K562 (cell line): ENCODE measurements around the gene SBNO1. TPM values are rescaled to one million over a fixed set of nuclear protein-coding genes. Genes with fewer than 3 reads are reported as not detected.

Source experiments
- ARID2 ChIP-seq: fragments of 450-650 bp; IDR thresholded peaks from 2 replicates; pipeline ENCODE4 v1.6.1; 2017; ENCODE audit warnings: antibody characterized with exemption, mild to moderate bottlenecking
- BHLHE40 ChIP-seq: IDR thresholded peaks from 2 replicates; pipeline ENCODE4 v1.6.1; 2011; ENCODE audit warnings: low read length, improper control_type of control experiment
- CREB1 ChIP-seq, 2 experiments: sonication (generic) in 1 of 2; formaldehyde crosslinking in 1 of 2; IDR thresholded peaks; 2 replicates each; pipeline versions ENCODE4 v1.6.1 to v1.8.0; 2012 to 2022; ENCODE audit warnings: inconsistent platforms in 1 of 2, mild to moderate bottlenecking in 1 of 2, missing genetic modification reagents in 1 of 2, moderate library complexity in 1 of 2
- CXXC5 ChIP-seq: fragments of 250-450 bp; sonication (Bioruptor Pico); IDR thresholded peaks from 2 replicates; pipeline ENCODE4 v1.8.0; 2022; ENCODE audit warnings: inconsistent platforms, mild to moderate bottlenecking, moderate library complexity
- GABPB1 ChIP-seq: sonication (generic); formaldehyde crosslinking; IDR thresholded peaks from 2 replicates; pipeline ENCODE4 v1.8.0; 2022; ENCODE audit warnings: mild to moderate bottlenecking, missing genetic modification reagents
- JUND ChIP-seq, 2 experiments: IDR thresholded peaks; 2 replicates in 1 of 2; 3 replicates in 1 of 2; pipeline ENCODE4 v1.6.1; 2011; ENCODE audit warnings: borderline replicate concordance in 2 of 2, low read depth in 2 of 2, low read length in 2 of 2, improper control_type of control experiment in 1 of 2, missing biosample characterization in 1 of 2, missing genetic modification characterization in 1 of 2, missing genetic modification reagents in 1 of 2
- KAT7 ChIP-seq: sonication (generic); formaldehyde crosslinking; IDR thresholded peaks from 2 replicates; pipeline ENCODE4 v1.8.0; 2022; ENCODE audit warnings: missing genetic modification reagents, mild to moderate bottlenecking, borderline replicate concordance
- MTA2 ChIP-seq: fragments of 450-650 bp; IDR thresholded peaks from 2 replicates; pipeline ENCODE4 v1.6.1; 2016; ENCODE audit warnings: low read depth
- POLR2A ChIP-seq: fragments of 450-650 bp; conservative IDR thresholded peaks from 2 replicates; pipeline ENCODE4 v1.6.1; 2016
- PRPF4 ChIP-seq: fragments of 200-400 bp; formaldehyde crosslinking; IDR thresholded peaks from one replicate; pipeline ENCODE4 v1.6.1; 2017; ENCODE audit warnings: low read length, low read depth, mild to moderate bottlenecking; ENCODE audit not compliant: insufficient read depth, poor library complexity, severe bottlenecking
- SETDB1 ChIP-seq: IDR thresholded peaks from one replicate; pipeline ENCODE4 v1.6.1; 2012; ENCODE audit warnings: low read length, control low read depth, inconsistent platforms
- SLC30A9 ChIP-seq: fragments of 250-450 bp; sonication (Bioruptor Pico); IDR thresholded peaks from 2 replicates; pipeline ENCODE4 v1.8.0; 2022; ENCODE audit warnings: mild to moderate bottlenecking, moderate library complexity
- TCFL5 ChIP-seq: fragments of 250-450 bp; sonication (Bioruptor Pico); conservative IDR thresholded peaks from 2 replicates; pipeline ENCODE4 v1.6.1; 2021; ENCODE audit warnings: mild to moderate bottlenecking, moderate library complexity, matching md5 sums
- TEAD4 ChIP-seq, 2 experiments: sonication (generic) in 1 of 2; formaldehyde crosslinking in 1 of 2; IDR thresholded peaks; 2 replicates each; pipeline versions ENCODE4 v1.6.1 to v1.8.0; 2012 to 2022; ENCODE audit warnings: borderline replicate concordance in 1 of 2, inconsistent platforms in 1 of 2, low read length in 1 of 2, mild to moderate bottlenecking in 1 of 2, missing genetic modification reagents in 1 of 2
- THRB ChIP-seq: fragments of 450-650 bp; formaldehyde crosslinking; conservative IDR thresholded peaks from 2 replicates; pipeline ENCODE4 v1.4.0; 2022; ENCODE audit warnings: mild to moderate bottlenecking, missing genetic modification characterization
- ZBTB1 ChIP-seq: sonication (generic); formaldehyde crosslinking; IDR thresholded peaks from 2 replicates; pipeline ENCODE4 v1.8.1; 2023; ENCODE audit warnings: missing genetic modification reagents, low read depth, mild to moderate bottlenecking, borderline replicate concordance
- ZC3H4 ChIP-seq: sonication (generic); formaldehyde crosslinking; IDR thresholded peaks from 2 replicates; pipeline ENCODE4 v1.9.0; 2021; ENCODE audit warnings: missing genetic modification reagents, borderline replicate concordance
- ZEB2 ChIP-seq: fragments of 450-650 bp; IDR thresholded peaks from 2 replicates; pipeline ENCODE4 v1.6.1; 2016
- polyA plus RNA-seq, 8 experiments: library from polyadenylated mRNA; depleted of rRNA in 4 of 8; stranded (reverse) in 5 of 8; unstranded in 3 of 8; fragments of >200 nt; fragmentation: Nextera tagmentation in 2 of 8; fragmentation: Illumina TruSeq in 1 of 8; extraction: Ambion mirVana in 2 of 8; extraction: Trizol in 1 of 8; gene quantifications; 2 replicates each; pipeline versions ENCODE4 v1.2.1 to v1.2.3, GENCODE V29; 2011 to 2014; ENCODE audit warnings: inconsistent platforms in 1 of 8, missing spikeins in 1 of 8
- total RNA-seq, 7 experiments: library from RNA; depleted of rRNA in 6 of 7; stranded (reverse); fragments of >200 nt in 6 of 7; fragmentation: Illumina TruSeq in 2 of 7; extraction: Trizol in 2 of 7; gene quantifications; 2 replicates each; pipeline versions ENCODE4 v1.2.1 to v1.2.3, GENCODE V29; 2011 to 2021; ENCODE audit warnings: low replicate concordance in 1 of 7
- TF ChIP-seq, protein P1 (sequence below), 2 experiments: fragments of 450-650 bp; IDR thresholded peaks; 2 replicates each; pipeline ENCODE4 v1.6.1; 2018; ENCODE audit warnings: mild to moderate bottlenecking in 2 of 2, low read depth in 1 of 2; ENCODE audit not compliant: partially characterized antibody in 2 of 2
- TF ChIP-seq, protein P2 (sequence below), 2 experiments: fragments of 450-650 bp; IDR thresholded peaks; 2 replicates each; pipeline ENCODE4 v1.6.1; 2016

SBNO1 gene
- total and polyA plus RNA-seq, 9 of the 15 experiments (the other 6 are each of a cell fraction or from before 2014, with no cell fraction given) = 14.9 to 77.1 (median 35.9) TPM

- TF ChIP-seq, protein P1, sequence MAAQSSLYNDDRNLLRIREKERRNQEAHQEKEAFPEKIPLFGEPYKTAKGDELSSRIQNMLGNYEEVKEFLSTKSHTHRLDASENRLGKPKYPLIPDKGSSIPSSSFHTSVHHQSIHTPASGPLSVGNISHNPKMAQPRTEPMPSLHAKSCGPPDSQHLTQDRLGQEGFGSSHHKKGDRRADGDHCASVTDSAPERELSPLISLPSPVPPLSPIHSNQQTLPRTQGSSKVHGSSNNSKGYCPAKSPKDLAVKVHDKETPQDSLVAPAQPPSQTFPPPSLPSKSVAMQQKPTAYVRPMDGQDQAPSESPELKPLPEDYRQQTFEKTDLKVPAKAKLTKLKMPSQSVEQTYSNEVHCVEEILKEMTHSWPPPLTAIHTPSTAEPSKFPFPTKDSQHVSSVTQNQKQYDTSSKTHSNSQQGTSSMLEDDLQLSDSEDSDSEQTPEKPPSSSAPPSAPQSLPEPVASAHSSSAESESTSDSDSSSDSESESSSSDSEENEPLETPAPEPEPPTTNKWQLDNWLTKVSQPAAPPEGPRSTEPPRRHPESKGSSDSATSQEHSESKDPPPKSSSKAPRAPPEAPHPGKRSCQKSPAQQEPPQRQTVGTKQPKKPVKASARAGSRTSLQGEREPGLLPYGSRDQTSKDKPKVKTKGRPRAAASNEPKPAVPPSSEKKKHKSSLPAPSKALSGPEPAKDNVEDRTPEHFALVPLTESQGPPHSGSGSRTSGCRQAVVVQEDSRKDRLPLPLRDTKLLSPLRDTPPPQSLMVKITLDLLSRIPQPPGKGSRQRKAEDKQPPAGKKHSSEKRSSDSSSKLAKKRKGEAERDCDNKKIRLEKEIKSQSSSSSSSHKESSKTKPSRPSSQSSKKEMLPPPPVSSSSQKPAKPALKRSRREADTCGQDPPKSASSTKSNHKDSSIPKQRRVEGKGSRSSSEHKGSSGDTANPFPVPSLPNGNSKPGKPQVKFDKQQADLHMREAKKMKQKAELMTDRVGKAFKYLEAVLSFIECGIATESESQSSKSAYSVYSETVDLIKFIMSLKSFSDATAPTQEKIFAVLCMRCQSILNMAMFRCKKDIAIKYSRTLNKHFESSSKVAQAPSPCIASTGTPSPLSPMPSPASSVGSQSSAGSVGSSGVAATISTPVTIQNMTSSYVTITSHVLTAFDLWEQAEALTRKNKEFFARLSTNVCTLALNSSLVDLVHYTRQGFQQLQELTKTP (IDR thresholded peaks at IDR 0.05; ENCODE audit: low read depth in 1 of 2, partially characterized antibody in 2 of 2) = peak in 1 of 2 experiments; percentile 29
- TF ChIP-seq KAT7 (CRISPR knock-in tag) (peak; percentile 94; the same call in 1 of the 2 replicates), BHLHE40 (no peak), ZEB2 (0 out of 2 replicates have a peak, but pooled peaks have one; percentile 22), SLC30A9 (CRISPR knock-in tag) (0 out of 2 replicates have a peak, but pooled peaks have one; percentile 73), CXXC5 (CRISPR knock-in tag) (0 out of 2 replicates have a peak, but pooled peaks have one; percentile 16), GABPB1 (CRISPR knock-in tag) (peak; percentile 48; the same call in 1 of the 2 replicates), TCFL5 (CRISPR knock-in tag) (no peak), PRPF4 (no peak), ZC3H4 (CRISPR knock-in tag) (peak; percentile 43; the same call in 1 of the 2 replicates), JUND (IDR thresholded peaks at IDR 0.05; ENCODE audit: borderline replicate concordance, low read depth, low read length) (peak; percentile 29; the same call in 1 of the 2 replicates), JUND (tag; IDR thresholded peaks at IDR 0.05; ENCODE audit: borderline replicate concordance, low read depth, low read length) (no peak), ZBTB1 (CRISPR knock-in tag) (peak; percentile 37; the same call in 1 of the 2 replicates), TEAD4 (IDR thresholded peaks at IDR 0.05; ENCODE audit: low read length) (no peak), TEAD4 (CRISPR knock-in tag; IDR thresholded peaks at IDR 0.05; ENCODE audit: borderline replicate concordance) (0 out of 2 replicates have a peak, but pooled peaks have one; percentile 69), CREB1 (IDR thresholded peaks at IDR 0.05) (0 out of 2 replicates have a peak, but pooled peaks have one; percentile 26), CREB1 (CRISPR knock-in tag; IDR thresholded peaks at IDR 0.05) (peak; percentile 60), THRB (CRISPR knock-in tag) (peak; percentile 38; the same call in 1 of the 2 replicates), SETDB1 (no peak), POLR2A (peak; percentile 24; the same call in 1 of the 2 replicates), ARID2 (0 out of 2 replicates have a peak, but pooled peaks have one; percentile 27), MTA2 (no peak)
- TF ChIP-seq, protein P2, sequence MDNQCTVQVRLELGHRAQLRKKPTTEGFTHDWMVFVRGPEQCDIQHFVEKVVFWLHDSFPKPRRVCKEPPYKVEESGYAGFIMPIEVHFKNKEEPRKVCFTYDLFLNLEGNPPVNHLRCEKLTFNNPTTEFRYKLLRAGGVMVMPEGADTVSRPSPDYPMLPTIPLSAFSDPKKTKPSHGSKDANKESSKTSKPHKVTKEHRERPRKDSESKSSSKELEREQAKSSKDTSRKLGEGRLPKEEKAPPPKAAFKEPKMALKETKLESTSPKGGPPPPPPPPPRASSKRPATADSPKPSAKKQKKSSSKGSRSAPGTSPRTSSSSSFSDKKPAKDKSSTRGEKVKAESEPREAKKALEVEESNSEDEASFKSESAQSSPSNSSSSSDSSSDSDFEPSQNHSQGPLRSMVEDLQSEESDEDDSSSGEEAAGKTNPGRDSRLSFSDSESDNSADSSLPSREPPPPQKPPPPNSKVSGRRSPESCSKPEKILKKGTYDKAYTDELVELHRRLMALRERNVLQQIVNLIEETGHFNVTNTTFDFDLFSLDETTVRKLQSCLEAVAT (IDR thresholded peaks at IDR 0.05) = peak; percentile 30 to 59; a peak in 3 of 4 replicates
These were observed 19.8 kb upstream of the SBNO1 start (continued) for GRCh38 chr12:123384318-123384993.
